Activated CD8-positive, alpha-beta memory T cell treated with anti-CD3 and anti-CD28 coated beads, Interleukin-2, amount 50 U/mL, for 4 hours (primary cell): ENCODE measurements around the gene SIGLEC5.
"Not testable (repeated sequence)": the region's sequence is repeated elsewhere in the genome, so short reads cannot be mapped to it uniquely, and the experiment has no call there.

Experiments
- DNase-seq: peaks from one replicate; pipeline ENCODE4 v3.0.0-alpha.2; 2020

The SIGLEC5 gene, protein sequence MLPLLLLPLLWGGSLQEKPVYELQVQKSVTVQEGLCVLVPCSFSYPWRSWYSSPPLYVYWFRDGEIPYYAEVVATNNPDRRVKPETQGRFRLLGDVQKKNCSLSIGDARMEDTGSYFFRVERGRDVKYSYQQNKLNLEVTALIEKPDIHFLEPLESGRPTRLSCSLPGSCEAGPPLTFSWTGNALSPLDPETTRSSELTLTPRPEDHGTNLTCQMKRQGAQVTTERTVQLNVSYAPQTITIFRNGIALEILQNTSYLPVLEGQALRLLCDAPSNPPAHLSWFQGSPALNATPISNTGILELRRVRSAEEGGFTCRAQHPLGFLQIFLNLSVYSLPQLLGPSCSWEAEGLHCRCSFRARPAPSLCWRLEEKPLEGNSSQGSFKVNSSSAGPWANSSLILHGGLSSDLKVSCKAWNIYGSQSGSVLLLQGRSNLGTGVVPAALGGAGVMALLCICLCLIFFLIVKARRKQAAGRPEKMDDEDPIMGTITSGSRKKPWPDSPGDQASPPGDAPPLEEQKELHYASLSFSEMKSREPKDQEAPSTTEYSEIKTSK

DNA sequence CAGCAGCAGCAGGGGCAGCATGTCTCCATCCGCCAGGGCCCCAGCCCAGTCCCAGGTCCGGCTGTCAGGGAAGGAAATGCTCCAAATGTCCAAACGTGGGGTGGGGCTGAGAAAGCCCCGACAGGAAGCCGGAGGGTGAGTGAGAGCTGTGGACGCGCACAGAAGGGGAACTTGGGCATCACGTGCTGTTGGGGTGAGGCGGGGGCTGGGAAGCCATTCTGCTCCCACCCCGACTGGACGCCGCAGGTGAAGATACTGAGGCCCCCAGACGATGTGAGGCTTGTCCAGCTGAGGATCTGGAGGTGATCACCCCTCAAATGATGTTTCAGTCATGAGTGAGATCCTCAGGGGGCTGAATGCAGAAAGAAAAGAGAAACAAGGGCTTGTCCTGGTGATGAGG is at the start of gene SIGLEC5:
SIGLEC5 (minus strand) TSS at position 87 of the 400 bp plus-strand sequence; CDS start at position 21, 66 bp downstream.
- not testable (repeated sequence) for DNase-seq

DNA sequence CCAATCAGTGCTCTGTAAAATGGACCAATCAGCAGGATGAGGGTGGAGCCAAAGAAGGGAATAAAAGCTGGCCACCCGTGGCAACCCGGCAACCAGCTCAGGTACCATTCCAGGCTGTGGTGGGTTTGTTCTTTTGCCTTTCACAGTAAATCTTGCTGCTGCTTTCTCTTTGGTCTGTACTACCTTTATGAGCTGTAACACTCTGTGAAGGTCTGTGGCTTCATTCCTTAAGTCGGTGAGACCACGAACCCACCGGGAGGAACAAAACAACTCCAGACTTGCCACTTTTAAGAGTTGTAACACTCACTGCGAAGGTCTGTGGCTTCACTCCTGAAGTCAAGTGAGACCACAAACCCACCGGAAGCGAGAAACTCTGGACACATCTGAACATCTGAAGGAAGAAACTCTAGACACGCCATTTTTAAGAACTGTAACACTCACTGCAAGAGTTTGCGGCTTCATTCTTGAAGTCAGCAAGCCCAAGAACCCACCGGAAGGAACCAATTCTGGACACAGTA is 46.4 kb upstream of the SIGLEC5 start:
- no peak for DNase-seq

DNA sequence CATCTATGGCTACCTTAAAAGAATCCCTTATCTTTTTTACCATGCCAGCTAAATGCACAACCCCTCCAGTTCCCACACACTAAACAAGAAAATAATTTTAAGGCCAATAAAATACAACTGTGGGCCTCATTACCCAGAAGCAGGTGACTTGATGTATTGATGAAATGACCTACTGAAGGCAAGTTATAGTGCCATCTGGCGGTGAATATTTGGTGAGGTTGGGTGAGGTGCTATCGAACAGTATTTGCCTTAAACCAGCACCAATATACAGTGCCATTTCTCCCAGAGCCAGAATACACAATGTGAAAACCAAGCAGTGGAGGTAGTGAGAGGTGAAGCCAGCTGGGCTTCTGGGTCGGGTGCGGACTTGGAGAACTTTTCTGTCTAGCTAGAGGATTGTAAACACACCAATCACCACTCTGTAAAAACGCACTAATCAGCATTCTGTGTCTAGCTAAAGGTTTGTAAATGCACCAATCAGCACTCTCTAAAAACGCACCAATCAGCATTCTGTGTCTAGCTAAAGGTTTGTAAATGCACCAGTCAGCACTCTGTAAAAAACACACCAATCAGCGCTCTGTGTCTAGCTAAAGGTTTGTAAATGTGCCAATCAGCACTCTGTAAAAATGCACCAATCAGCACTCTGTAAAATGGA is 45.8 kb upstream of the SIGLEC5 start:
- not testable (repeated sequence) for DNase-seq

DNA sequence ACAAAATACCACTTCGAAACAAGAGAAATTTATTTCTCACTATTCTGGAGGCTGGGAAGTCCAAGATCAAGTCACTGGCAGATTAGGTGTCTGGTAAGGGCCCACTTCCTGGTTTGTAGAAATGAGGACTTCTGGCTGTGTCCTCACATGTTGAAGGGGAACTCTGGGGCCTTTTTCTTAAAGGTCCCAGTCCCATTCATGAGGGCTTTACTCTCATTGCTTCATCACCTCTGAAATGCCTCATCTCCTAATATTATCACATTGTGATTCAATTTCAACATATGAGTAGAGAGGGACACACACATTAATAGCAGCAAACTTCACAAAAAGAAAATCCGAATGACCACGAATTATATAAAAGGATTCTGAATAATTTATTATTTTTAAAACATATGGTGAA is 38.0 kb upstream of the SIGLEC5 start:
- no peak for DNase-seq

DNA sequence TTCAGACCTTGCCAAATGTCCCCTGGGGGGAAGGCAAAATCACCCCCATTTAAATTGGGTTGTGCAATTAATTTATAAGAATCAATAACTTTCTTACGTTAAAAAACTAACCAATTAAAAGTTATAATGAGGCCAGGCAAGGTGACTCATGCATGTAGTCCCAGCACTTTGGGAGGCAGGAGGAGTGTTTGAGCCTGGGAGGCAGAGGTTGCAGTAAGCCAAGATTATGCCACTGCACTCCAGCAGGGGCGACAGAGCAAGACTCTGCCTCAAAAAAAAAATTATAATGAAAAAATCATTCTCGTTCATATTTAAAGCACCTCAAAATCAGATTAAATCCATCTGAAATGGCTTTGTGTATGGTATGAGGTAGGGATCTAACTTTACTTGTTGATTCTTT is 34.8 kb upstream of the SIGLEC5 start:
- no peak for DNase-seq

DNA sequence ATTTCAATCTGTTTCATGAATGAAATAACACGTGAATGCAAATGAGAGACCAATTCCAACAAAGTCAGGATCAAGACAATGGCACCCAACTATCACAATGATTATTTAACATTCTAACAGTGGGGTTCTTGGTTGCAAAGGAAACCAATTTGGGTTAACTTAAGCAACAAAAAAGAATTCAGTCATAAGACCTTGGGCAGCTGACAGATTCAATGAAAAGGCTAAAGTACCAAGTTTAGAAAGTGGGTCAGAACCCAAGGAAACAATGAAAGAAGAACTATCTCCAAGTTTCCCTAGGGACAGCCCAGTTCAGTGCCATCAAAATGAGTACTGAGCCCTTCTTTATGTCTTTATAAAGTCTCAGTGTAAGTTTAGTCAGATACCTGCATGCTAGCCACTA is 33.9 kb upstream of the SIGLEC5 start:
- no peak for DNase-seq

DNA sequence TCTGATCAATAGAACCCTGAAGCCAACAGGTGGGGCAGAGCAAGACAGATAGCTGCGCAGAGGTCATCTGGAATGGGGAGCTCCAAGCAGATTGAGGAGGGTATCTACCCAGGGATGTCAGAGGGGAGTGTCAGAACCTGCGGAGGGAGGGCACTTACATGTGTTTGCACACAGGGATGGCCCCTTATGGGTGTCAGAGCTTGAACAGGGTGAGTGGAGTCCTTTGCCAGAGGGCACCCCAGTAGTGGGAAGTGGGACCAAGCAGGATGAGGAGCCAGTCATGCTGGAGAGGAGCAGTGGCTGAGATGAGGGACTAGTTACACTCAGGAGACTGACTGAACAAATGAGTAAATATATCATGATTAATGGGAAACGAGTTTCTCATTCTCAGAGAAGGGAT is 33.4 kb upstream of the SIGLEC5 start:
- no peak for DNase-seq

DNA sequence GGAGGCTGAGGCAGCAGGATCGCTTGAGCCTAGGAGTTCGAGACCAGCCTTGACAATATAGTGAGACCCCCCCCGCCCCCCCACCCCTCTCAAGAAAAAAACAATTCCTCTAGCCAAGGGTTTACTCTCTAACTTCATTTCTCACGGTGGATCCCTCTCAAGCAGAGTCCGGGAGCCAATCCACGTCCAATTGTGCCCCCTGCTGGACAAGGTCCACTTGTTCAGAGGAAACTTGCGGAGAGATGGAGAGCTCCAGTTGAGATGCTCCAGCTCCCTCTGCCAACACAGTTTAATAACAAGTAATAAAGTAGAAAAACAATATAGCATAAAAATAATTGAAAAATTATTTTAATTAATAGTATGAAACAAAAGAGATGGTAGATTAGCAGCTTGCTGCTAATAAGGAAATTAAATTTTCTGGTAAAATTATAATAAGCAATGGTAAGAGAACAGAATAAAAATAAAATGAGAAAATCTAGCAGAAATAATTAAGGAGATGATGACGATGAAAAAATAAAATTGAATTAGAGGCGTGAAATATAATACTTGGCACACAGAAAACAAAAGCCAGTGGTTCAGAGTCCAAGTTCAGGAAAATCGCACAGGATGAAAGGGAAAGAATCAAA is 30.9 kb upstream of the SIGLEC5 start:
- peak; percentile 40 for DNase-seq

DNA sequence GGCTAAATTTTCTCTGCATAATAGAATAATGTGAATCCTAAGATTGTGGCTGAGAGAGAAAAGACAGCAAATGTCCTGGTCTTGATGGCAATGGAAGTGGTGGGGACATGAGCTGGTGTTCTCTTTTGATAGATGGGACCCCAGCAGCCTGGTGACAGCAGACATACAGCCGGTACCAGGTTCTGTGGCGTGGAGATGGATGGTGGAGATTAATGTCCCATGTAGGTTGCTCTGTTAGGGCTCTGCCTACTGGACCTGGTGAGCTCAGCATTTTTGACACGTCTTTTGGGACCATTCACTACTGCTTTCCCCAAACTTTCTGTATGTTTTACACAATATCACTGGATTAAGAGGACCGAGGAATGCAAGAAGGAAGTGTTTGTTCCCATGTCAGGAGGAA is 24.6 kb upstream of the SIGLEC5 start:
- no peak for DNase-seq

DNA sequence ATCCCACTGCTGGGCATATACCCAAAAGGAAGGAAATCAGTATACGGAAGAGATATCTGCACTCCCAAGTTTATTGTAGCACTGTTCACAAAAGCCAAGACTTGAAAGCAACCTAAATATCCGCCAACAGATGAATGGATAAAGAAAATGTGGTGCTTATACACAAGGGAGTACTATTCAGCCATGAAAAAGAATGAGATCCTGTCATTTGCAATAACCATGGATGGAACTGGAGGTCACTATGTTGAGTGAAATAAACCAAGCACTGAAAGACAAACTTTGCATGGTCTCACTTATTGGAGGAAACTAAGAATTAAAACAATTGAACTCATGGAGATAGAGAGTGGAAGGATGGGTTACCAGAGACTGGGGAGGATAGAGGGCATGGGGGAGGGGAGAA is 23.0 kb upstream of the SIGLEC5 start:
- DNase-seq = no peak

DNA sequence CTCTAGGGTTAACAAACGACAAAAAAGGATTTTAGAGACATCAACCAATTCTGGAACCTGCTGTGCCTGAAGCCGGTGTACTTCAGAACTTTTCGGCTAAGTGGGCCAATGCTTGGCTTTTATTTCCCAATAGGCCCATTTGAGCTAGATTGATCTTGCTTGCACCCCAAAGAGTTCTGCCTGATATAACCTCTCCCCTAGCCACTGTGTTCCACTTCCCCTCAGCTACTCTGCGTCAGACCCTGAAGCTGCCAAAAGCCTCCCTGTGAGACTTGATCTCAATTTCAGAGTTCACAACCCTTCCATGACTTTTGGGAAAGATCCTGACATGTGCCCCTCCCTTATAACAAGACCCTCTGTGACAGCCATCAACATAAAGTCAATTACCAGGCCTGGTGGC is 22.1 kb upstream of the SIGLEC5 start:
- no peak for DNase-seq

DNA sequence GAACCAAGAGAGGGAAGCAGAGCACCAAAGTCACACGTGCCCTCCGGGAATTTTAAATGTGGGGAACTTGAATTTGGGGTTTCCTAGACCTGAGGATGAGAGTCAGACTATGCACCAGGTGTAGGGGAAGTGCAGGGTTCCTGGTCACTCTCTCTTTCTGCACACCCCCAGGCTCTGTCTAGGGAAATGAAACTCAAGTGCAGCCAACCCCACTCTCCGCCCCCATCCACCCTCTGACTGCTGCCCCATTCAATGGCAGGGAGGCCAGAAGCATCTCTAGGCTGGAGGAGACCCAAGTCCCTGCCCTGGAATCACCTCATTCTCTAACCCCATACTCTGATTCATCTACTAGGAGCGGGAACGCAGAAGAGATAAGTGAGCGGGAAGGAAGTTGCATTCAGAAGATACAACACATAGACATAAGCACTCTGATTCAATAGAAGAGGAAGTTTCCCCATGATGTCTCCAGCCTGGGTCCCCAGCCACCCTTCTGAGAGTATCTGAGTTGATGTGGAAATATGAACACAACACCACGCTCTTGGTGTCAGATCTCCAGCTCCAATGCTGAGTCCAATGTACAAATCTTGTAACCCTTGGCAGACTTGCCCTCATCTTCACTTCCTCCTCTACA is 21.1 kb upstream of the SIGLEC5 start:
- no peak for DNase-seq

DNA sequence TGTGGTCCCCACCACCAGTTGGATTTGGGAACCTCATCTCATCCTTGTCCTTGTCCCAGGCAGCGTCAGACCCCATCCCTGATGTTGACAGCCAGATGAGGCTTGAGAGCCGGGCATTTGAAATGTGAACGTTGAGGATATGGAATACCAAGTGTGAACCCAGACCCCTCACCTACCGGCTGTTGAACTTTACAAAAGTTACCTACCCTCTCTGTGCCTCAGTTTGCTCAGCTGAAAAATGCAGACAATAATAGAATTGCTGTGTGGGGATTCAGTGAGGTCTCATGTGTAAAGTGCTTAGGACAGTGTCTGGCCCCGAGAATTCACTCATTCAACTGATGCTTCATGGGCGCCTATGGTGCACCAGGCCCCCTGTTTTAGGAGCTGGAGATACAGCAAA is 17.1 kb upstream of the SIGLEC5 start:
- no peak for DNase-seq

DNA sequence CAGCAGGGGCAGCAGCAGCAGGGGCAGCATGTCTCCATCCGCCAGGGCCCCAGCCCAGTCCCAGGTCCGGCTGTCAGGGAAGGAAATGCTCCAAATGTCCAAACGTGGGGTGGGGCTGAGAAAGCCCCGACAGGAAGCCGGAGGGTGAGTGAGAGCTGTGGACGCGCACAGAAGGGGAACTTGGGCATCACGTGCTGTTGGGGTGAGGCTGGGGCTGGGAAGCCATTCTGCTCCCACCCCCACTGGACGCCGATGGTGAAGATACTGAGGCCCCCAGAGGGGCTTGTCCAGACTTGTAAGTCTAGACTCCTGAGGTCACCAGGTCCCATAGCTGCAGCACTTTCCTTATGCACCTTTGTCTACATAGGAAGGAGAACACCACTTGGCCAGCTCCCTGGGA is 16.5 kb upstream of the SIGLEC5 start, which contains the start of gene SIGLEC14:
SIGLEC14 (minus strand) TSS at position 96 of the 400 bp plus-strand sequence; CDS start at position 30, 66 bp downstream.
- not testable (repeated sequence) for DNase-seq

DNA sequence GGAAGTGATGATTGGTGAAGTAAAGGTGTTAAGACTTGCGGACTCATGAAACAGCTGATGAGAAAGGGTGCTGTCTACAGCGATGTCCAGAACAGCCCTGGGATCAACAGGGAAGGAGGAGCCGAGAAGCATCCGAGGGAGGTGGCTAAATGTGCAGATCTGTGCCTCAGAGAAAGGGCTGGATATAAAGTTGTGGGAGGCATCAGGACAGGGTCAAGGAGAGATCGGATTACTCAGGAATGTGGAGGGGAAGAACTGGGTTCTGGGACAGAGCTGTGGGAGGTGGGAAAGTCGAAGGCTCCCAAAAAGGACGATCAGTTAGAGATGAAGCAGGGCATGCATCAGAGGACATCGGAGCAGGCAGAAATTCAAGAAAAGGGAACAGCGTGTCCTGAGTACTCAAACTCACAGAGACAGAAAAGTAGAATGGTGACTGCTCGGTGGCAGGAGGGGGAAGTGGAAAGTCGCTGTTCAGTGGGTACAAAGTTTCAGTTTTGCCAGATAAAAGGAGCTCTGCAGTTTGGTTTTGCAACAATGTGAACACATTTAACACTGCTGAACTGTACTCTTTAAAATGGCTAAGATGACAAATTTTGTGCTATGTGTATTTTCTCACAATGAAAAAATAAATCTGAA is 14.6 kb upstream of the SIGLEC5 start:
- DNase-seq = no peak

DNA sequence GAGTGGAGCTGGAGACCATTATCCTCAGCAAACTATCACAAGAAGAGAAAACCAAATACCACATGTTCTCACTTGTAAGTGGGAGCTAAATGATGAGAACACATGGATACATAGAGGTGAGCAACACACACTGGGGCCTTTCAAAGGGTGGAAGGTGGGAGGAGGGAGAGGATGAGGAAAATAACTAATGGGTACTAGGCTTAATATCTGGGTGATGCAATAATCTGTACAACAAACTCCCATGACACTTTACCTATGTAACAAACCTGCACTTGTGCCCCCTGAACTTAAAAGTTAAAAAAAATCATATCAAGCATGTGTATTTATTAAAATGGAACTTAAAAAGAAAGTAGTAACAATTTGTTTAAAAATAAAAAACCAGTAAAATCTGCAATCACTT is 11.4 kb upstream of the SIGLEC5 start:
- DNase-seq = no peak

DNA sequence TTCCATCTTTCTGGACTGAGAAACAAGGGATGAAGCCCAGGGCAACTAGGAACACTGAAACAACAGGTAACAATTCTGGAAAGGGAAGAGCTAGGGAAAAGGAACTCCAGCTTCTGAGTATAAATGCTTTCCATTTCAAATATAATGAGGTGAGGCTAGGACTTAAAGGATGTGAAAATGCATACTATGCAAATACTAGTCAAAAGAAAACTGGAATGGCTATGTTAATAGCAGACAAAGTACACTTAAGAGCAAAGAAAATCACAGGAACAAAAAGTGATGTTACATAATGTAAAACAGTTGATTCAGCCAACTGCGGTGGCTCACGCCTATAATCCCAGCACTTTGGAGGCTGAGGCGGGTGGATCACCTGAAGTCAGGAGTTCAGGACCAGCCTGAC is 10.2 kb upstream of the SIGLEC5 start:
- no peak for DNase-seq

DNA sequence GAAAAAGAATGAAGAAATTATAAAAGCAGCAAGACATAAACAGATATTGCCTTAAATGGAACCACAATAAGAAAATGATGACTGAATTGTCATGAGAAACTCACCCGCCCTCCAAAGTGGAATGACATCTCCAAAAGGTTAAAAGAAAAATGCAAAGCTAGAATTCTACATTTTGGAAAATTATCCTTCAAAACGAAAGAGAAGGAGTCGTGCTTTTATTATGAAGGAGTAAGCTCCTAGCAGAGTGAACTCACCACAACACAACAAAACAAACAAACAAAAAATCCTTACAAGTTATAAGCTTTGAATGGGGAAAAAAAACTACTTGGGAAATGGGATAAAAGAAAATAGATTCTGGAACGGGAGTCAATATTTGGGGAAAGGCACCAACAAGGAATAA is 9.7 kb upstream of the SIGLEC5 start:
- DNase-seq = no peak

DNA sequence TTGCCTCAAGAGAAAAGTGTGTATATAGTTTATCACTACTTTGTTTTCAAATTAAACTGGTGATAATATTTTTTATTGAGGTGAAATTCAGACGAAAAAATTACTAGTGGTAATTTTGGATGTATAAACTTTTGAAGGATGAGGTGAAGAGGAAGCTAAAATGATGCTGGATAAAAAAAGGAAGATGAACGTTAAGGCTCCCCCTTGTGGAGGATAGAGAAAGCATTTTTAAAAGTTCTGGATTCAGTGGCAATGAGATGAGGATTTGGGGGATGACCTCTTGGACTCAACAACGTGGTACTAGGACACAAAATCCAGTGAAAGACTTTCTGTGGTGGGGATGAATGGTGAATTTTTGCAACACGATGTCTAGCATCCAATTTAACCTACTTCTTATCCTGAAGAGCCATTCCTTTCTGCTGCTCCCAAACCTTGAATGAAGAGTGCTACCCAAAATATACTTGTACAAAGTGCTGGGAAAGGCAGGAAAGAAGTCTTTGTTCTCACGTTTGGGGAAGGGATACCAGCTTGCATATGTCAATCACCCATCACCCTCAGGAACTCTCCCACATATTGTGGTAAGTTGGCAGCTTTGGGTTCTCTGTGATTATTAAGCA is 7.3 kb upstream of the SIGLEC5 start:
- no peak for DNase-seq

DNA sequence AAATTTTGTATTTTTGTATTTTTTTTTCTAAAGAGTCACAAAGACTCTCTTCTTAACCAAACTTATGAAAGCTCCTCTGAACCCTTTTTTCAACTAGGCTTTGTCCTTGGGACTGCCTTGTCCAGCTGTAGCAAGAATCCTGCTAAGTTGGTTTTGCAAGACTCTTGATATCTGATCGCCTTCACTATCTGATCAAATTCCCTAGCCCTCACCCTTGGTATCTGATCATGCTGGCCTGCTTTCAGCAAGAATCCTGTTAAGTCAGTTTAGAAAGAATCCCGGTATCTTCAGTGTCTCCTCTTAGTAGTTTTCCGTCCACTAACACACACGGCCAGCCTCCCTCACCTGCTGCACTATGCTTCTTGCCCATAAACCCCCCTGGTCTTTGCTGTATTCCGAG is 1.9 kb upstream of the SIGLEC5 start:
- no peak for DNase-seq

DNA sequence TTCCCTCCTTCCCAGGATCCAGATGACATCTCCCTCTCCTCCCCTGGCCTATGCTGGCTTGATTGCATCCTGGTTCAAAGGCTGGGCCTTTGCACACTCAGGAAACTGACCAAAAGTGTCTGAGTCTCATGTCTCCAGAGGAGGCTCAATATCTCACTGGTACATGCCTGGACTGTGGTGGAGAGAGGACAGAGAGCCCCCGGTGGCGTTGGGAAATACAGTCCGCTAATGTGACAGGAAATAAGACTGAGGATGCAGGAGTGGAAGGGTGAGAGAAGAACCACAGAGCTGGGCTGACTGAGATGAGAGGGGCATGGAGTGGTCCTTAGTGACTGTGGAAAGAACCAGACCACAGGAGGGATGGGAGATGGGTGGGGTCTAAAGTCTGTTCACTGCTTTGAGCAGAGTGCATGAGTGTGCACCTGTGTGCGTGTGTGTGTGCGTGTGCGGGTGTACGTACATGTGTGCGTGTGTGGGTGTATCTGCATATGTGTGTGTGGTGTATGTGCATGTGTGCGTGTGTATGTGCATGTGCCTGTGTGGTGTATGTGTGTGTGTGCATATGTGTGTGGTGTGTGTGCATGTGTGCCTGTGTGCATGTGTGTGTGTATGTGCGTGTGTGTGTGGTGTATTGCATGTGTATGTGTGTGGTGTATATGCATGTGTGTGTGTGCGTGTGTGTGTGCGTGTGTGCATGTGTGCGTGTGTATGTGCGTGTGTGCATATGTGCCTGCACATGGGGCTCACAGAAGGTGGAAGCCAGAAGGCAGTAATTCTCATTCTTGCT is 1.9 kb downstream of the SIGLEC5 start:
- no peak for DNase-seq
